IMR-90 (cell line): ENCODE data around the gene OGDHL. TPM values are rescaled to one million over a fixed set of nuclear protein-coding genes. Genes with fewer than 3 reads are reported as not detected.
A peak's percentile ranks its signal among the peaks of the same experiment; 100 is the strongest.

Experiments used
- ATAC-seq: fragments of 200-7000 bp; cut with Tn5 transposase; 2 replicates; pipeline ENCODE4 v1.9.1; 2020; ENCODE audit warnings: low read depth, mild to moderate bottlenecking, moderate library complexity
- BruUV-seq: library from RNA; stranded (reverse); fragments of 400-500 nt; replicated peaks from 2 replicates; lab custom pipeline; 2021; lab: Mats Ljungman, UMichigan
- CTCF ChIA-PET: fragments of 300-600 bp; formaldehyde crosslinking; extraction: SDS; loops from one replicate; lab custom pipeline; 2021; ENCODE audit warnings: antibody characterized with exemption; lab: Yijun Ruan, JAX
- POLR2A ChIA-PET: fragments of 300-600 bp; sonication (Branson Sonifier 250); formaldehyde crosslinking; loops from one replicate; lab custom pipeline; 2022; ENCODE audit warnings: antibody characterized with exemption; ENCODE audit not compliant: unreplicated experiment; lab: Charles Lee
- DNase-seq: peaks from one replicate; pipeline ENCODE4 v3.0.0; 2013
- H2AFZ ChIP-seq: replicated peaks from 2 replicates; pipeline ENCODE3; 2013; ENCODE audit warnings: low read length, mild to moderate bottlenecking; ENCODE audit not compliant: poor library complexity
- H2AK5ac ChIP-seq: 2 replicates; pipeline ENCODE4 v1.6.1; 2013; ENCODE audit warnings: low read depth, low read length, inconsistent platforms
- H2AK9ac ChIP-seq: replicated peaks from 2 replicates; pipeline ENCODE3; 2013; ENCODE audit warnings: mild to moderate bottlenecking, low read depth, low read length, moderate library complexity; ENCODE audit not compliant: poor library complexity
- H2BK120ac ChIP-seq: 2 replicates; pipeline ENCODE4 v1.6.1; 2013; ENCODE audit warnings: low read depth, low read length, inconsistent platforms
- H2BK15ac ChIP-seq: 3 replicates; pipeline ENCODE4 v1.6.1; 2013; ENCODE audit warnings: low read depth, low read length, inconsistent platforms
- H2BK20ac ChIP-seq: 2 replicates; pipeline ENCODE4 v1.6.1; 2013; ENCODE audit warnings: low read depth, mild to moderate bottlenecking, inconsistent platforms, low read length, moderate library complexity
- H2BK5ac ChIP-seq: 2 replicates; pipeline ENCODE4 v1.6.1; 2013; ENCODE audit warnings: mild to moderate bottlenecking, low read depth, low read length, inconsistent platforms; ENCODE audit not compliant: poor library complexity, severe bottlenecking
- H3K14ac ChIP-seq: replicated peaks from 2 replicates; pipeline ENCODE4 v1.6.1; 2013; ENCODE audit warnings: low read depth, low read length, inconsistent platforms
- H3K18ac ChIP-seq: 2 replicates; pipeline ENCODE4 v1.6.1; 2013; ENCODE audit warnings: low read depth, low read length, control low read depth
- H3K23ac ChIP-seq: 2 replicates; pipeline ENCODE4 v1.6.1; 2013; ENCODE audit warnings: low read depth, low read length, inconsistent platforms
- H3K27ac ChIP-seq: 2 replicates; pipeline ENCODE4 v1.5.1; 2013; ENCODE audit warnings: mild to moderate bottlenecking, control low read depth, low read length; ENCODE audit not compliant: insufficient read depth
- H3K27me3 ChIP-seq: 2 replicates; pipeline ENCODE4 v1.6.1; 2013; ENCODE audit warnings: low read length; ENCODE audit not compliant: control insufficient read depth, insufficient read depth
- H3K36me3 ChIP-seq: 2 replicates; pipeline ENCODE4 v1.6.1; 2013; ENCODE audit warnings: low read length, mixed read lengths; ENCODE audit not compliant: control insufficient read depth, insufficient read depth
- H3K4ac ChIP-seq: 2 replicates; pipeline ENCODE4 v1.6.1; 2013; ENCODE audit warnings: low read depth, low read length, inconsistent platforms
- H3K4me1 ChIP-seq: 2 replicates; pipeline ENCODE4 v1.6.1; 2013; ENCODE audit warnings: low read length, mixed read lengths; ENCODE audit not compliant: control insufficient read depth, insufficient read depth
- H3K4me2 ChIP-seq: 2 replicates; pipeline ENCODE4 v1.6.1; 2013; ENCODE audit warnings: low read depth, mild to moderate bottlenecking, control low read depth, low read length, moderate library complexity
- H3K4me3 ChIP-seq: 2 replicates; pipeline ENCODE4 v1.5.1; 2013; ENCODE audit warnings: low read depth, mild to moderate bottlenecking, control low read depth, low read length, moderate library complexity; ENCODE audit not compliant: insufficient read depth
- H3K56ac ChIP-seq: 2 replicates; pipeline ENCODE4 v1.6.1; 2013; ENCODE audit warnings: low read length, inconsistent platforms; ENCODE audit not compliant: insufficient read depth; ENCODE audit errors: extremely low read depth
- H3K79me1 ChIP-seq, 2 experiments: 2 replicates each; pipeline ENCODE4 v1.6.1; 2013; ENCODE audit warnings: low read length in 2 of 2, inconsistent platforms in 1 of 2, low read depth in 1 of 2
- H3K9ac ChIP-seq: 2 replicates; pipeline ENCODE4 v1.6.1; 2013; ENCODE audit warnings: low read depth, low read length, control low read depth
- H3K9me1 ChIP-seq: 2 replicates; pipeline ENCODE4 v1.6.1; 2013; ENCODE audit warnings: low read length, inconsistent platforms; ENCODE audit not compliant: insufficient read depth
- H3K9me3 ChIP-seq: 2 replicates; pipeline ENCODE4 v1.6.1; 2013; ENCODE audit warnings: low read length; ENCODE audit not compliant: control insufficient read depth, insufficient read depth
- H4K20me1 ChIP-seq: 2 replicates; pipeline ENCODE4 v1.6.1; 2013; ENCODE audit warnings: low read length, inconsistent platforms; ENCODE audit not compliant: insufficient read depth
- H4K5ac ChIP-seq: 2 replicates; pipeline ENCODE4 v1.6.1; 2013; ENCODE audit warnings: mild to moderate bottlenecking, low read depth, low read length, control low read depth
- H4K8ac ChIP-seq, 2 experiments: 2 replicates each; pipeline ENCODE4 v1.6.1; 2013; ENCODE audit warnings: low read depth in 2 of 2, low read length in 2 of 2, control low read depth in 1 of 2, inconsistent platforms in 1 of 2
- H4K91ac ChIP-seq: 2 replicates; pipeline ENCODE4 v1.6.1; 2013; ENCODE audit warnings: low read depth, low read length, inconsistent platforms; ENCODE audit not compliant: insufficient read depth
- CHD1 ChIP-seq: IDR thresholded peaks from 2 replicates; pipeline ENCODE4 v1.6.1; 2012; ENCODE audit warnings: low read depth, low read length, improper control_type of control experiment
- FOS ChIP-seq: fragments of 150-350 bp; IDR thresholded peaks from 2 replicates; pipeline ENCODE4 v1.6.1; 2016; ENCODE audit warnings: low read depth, low read length
- MAFK ChIP-seq: IDR thresholded peaks from 2 replicates; pipeline ENCODE4 v1.6.1; 2012; ENCODE audit warnings: low read depth, low read length, improper control_type of control experiment
- NFE2L2 ChIP-seq: fragments of 150-350 bp; IDR thresholded peaks from 2 replicates; pipeline ENCODE4 v1.6.1; 2016; ENCODE audit warnings: low read depth, mild to moderate bottlenecking, low read length
- RAD21 ChIP-seq: IDR thresholded peaks from 2 replicates; pipeline ENCODE4 v1.6.1; 2012; ENCODE audit warnings: low read length, improper control_type of control experiment
- RFX5 ChIP-seq: IDR thresholded peaks from 2 replicates; pipeline ENCODE4 v1.8.0; 2012; ENCODE audit warnings: low read depth, mild to moderate bottlenecking, low read length, moderate library complexity
- WGBS, 2 experiments: methylation state at CpG; one replicate each; pipeline versions ENCODE4 v1.1.5 to v1.1.7; 2013; ENCODE audit warnings: missing lambda C conversion rate in 2 of 2; ENCODE audit not compliant: insufficient read length in 1 of 2; ENCODE audit errors: extremely low coverage in 2 of 2; 5-methylcytosine and 5-hydroxymethylcytosine counted together
- dilution Hi-C: fragments of 300-500 bp; cut with HindIII; formaldehyde crosslinking; loops from one replicate; pipeline ENCODE4 v1.14.3; 2018; ENCODE audit warnings: low sequenced_read_pairs; ENCODE audit not compliant: unreplicated experiment
- in situ Hi-C: fragments of 300-500 bp; cut with MboI; formaldehyde crosslinking; loops from 3 replicates; pipeline ENCODE4 v1.14.3; 2019; ENCODE audit warnings: low sequenced_read_pairs, inconsistent platforms, mixed read lengths
- intact Hi-C: fragments of 100-400 bp; cut with micrococcal nuclease; formaldehyde crosslinking; loops from 2 replicates; pipeline ENCODE4 v1.10.0; 2022
- polyA plus RNA-seq, 3 experiments: library from polyadenylated mRNA; depleted of rRNA; stranded (reverse); fragments of >200 nt; gene quantifications; 2 replicates each; pipeline ENCODE4 v1.2.3, GENCODE V29; 2012; ENCODE audit warnings: low replicate concordance in 1 of 3
- total RNA-seq: library from RNA; depleted of rRNA; stranded (reverse); fragments of >200 nt; gene quantifications from 2 replicates; pipeline ENCODE4 v1.2.3, GENCODE V29; 2012
- TF ChIP-seq, protein P1 (sequence below): conservative IDR thresholded peaks from 2 replicates; pipeline ENCODE4 v1.5.1; 2012; ENCODE audit warnings: mild to moderate bottlenecking, low read depth, low read length, improper control_type of control experiment

OGDHL gene
- total and polyA plus RNA-seq, 2 of the 4 experiments (the other 2 are of a cell fraction): 0.18 to 0.27 TPM

- no peak overlapping the region for H2BK15ac ChIP-seq
- H2BK20ac ChIP-seq: no peak overlapping the region
- no peak overlapping the region for H4K5ac ChIP-seq
- H3K9ac ChIP-seq: no peak overlapping the region
- no peak overlapping the region for H4K91ac ChIP-seq
- peaks cover 38% of the 10 kb centered on the region for H3K27me3 ChIP-seq
- no peak overlapping the region for H3K14ac ChIP-seq
- no peak overlapping the region for H2AK9ac ChIP-seq
- no peak overlapping the region for H3K4ac ChIP-seq
- H3K23ac ChIP-seq: no peak overlapping the region; the same call in 1 of the 2 replicates
- H2BK120ac ChIP-seq: no peak overlapping the region
- no peaks in the 10 kb centered on the region for H3K4me1 ChIP-seq
- H3K79me1 ChIP-seq: no peaks in the 10 kb centered on the region
- H3K4me2 ChIP-seq: no peak overlapping the region
- TF ChIP-seq, protein P1, sequence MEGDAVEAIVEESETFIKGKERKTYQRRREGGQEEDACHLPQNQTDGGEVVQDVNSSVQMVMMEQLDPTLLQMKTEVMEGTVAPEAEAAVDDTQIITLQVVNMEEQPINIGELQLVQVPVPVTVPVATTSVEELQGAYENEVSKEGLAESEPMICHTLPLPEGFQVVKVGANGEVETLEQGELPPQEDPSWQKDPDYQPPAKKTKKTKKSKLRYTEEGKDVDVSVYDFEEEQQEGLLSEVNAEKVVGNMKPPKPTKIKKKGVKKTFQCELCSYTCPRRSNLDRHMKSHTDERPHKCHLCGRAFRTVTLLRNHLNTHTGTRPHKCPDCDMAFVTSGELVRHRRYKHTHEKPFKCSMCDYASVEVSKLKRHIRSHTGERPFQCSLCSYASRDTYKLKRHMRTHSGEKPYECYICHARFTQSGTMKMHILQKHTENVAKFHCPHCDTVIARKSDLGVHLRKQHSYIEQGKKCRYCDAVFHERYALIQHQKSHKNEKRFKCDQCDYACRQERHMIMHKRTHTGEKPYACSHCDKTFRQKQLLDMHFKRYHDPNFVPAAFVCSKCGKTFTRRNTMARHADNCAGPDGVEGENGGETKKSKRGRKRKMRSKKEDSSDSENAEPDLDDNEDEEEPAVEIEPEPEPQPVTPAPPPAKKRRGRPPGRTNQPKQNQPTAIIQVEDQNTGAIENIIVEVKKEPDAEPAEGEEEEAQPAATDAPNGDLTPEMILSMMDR: no peak
- no peak for TF ChIP-seq RAD21
- no peak for TF ChIP-seq NFE2L2
- TF ChIP-seq CHD1: no peak
- TF ChIP-seq MAFK: no peak
- no peak for TF ChIP-seq RFX5
- no peak for TF ChIP-seq FOS
- H3K56ac ChIP-seq: no peak overlapping the region
- ChIA-PET CTCF (no interaction called here), POLR2A (no interaction called here)
- ATAC-seq (peak; percentile 74), DNase-seq (peak; percentile 25)
- intact Hi-C loops: no loop called here
- H3K4me3 ChIP-seq: no peak overlapping the region
- no CpG with 5 or more reads among the region's 12 CpGs for WGBS, 2 experiments
- H3K18ac ChIP-seq: no peak overlapping the region
- no peak overlapping the region for H2BK5ac ChIP-seq
- no peak overlapping the region for H2AK5ac ChIP-seq
- no peak overlapping the region for H4K8ac ChIP-seq
- H4K20me1 ChIP-seq: no peaks in the 10 kb centered on the region
- dilution Hi-C loops: no loop called here
- H3K27ac ChIP-seq: no peak overlapping the region
- H2AFZ ChIP-seq: peak overlapping the region; percentile 29
- H3K36me3 ChIP-seq: no peaks in the 10 kb centered on the region
- no TSS peak for BruUV-seq
- no peaks in the 10 kb centered on the region for H3K9me1 ChIP-seq
- in situ Hi-C loops: no loop called here
- H3K9me3 ChIP-seq: peaks cover 3% of the 10 kb centered on the region; the same call in 1 of the 2 replicates
Measured at GRCh38 chr10:49690698-49691356, 71.3 kb downstream of the OGDHL start.
